GM21390 (cell line): ENCODE data around the gene TJAP1.
A peak's percentile ranks its signal among the peaks of the same experiment; 100 is the strongest.

ENCODE experiments used
- ATAC-seq: cut with Tn5 transposase; IDR thresholded peaks from one replicate; pipeline ENCODE4 v1.9.1; 2021; ENCODE audit not compliant: unreplicated experiment

TJAP1 gene

GRCh38 chr6:43477235-43478007 lies at the start of gene TJAP1:
TJAP1 (plus strand) TSS chr6:43477570; CDS start chr6:43499002, 21,432 bp downstream.
- ATAC-seq, result peak; percentile 97

- peak; percentile 36 for ATAC-seq
Measured at GRCh38 chr6:43428112-43428570, 49.2 kb upstream of the TJAP1 start.

GRCh38 chr6:43428874-43429273 lies 48.5 kb upstream of the TJAP1 start:
- ATAC-seq, result no peak

GRCh38 chr6:43432009-43432945 lies 45.1 kb upstream of the TJAP1 start:
- no peak for ATAC-seq

- no peak for ATAC-seq
Measured at GRCh38 chr6:43433148-43433547, 44.2 kb upstream of the TJAP1 start.

GRCh38 chr6:43434001-43434840 lies 43.1 kb upstream of the TJAP1 start:
- no peak for ATAC-seq

GRCh38 chr6:43434943-43435342 lies 42.4 kb upstream of the TJAP1 start:
- no peak for ATAC-seq

GRCh38 chr6:43435682-43436437 lies 41.5 kb upstream of the TJAP1 start:
- no peak for ATAC-seq

GRCh38 chr6:43436577-43437282 lies 40.6 kb upstream of the TJAP1 start:
- ATAC-seq, result no peak

GRCh38 chr6:43437700-43438099 lies 39.7 kb upstream of the TJAP1 start:
- no peak for ATAC-seq

- no peak for ATAC-seq
Measured at GRCh38 chr6:43442935-43443334, 34.4 kb upstream of the TJAP1 start.

- ATAC-seq, result no peak
Measured at GRCh38 chr6:43444036-43444435, 33.3 kb upstream of the TJAP1 start.

- ATAC-seq, result no peak
Measured at GRCh38 chr6:43444582-43444981, 32.8 kb upstream of the TJAP1 start.

GRCh38 chr6:43445576-43445975 lies 31.8 kb upstream of the TJAP1 start:
- no peak for ATAC-seq

GRCh38 chr6:43447604-43448003 lies 29.8 kb upstream of the TJAP1 start:
- no peak for ATAC-seq

GRCh38 chr6:43448916-43449315 lies 28.5 kb upstream of the TJAP1 start:
- ATAC-seq, result no peak

- no peak for ATAC-seq
Measured at GRCh38 chr6:43450699-43451131, 26.7 kb upstream of the TJAP1 start.

- no peak for ATAC-seq
Measured at GRCh38 chr6:43451348-43451747, 26.0 kb upstream of the TJAP1 start.

- ATAC-seq, result no peak
Measured at GRCh38 chr6:43451939-43452338, 25.4 kb upstream of the TJAP1 start.

- ATAC-seq, result no peak
Measured at GRCh38 chr6:43452896-43453295, 24.5 kb upstream of the TJAP1 start.
